ENCODE measurements around the gene LRRC3C.

- no peak for TF ChIP-seq CTCF (IDR thresholded peaks at IDR 0.05)
- TF ChIP-seq EZH2 (IDR thresholded peaks at IDR 0.05; ENCODE audit: borderline replicate concordance, insufficient read depth, low read depth, low read length, poor library complexity, severe bottlenecking), result no peak
These were observed 8.3 kb upstream of the LRRC3C start for GRCh38 chr17:39919087-39919683.

All from B cell (primary cell).